Stromal cell of bone marrow (primary cell): ENCODE results near the gene ATXN1.

Source experiments
- DNase-seq: peaks from one replicate; pipeline ENCODE4 v3.0.0-alpha.2; 2012; ENCODE audit warnings: low read depth

ATXN1 gene

GRCh38 chr6:16783509-16783908, 22.2 kb upstream of the ATXN1 start:
- no peak for DNase-seq

GRCh38 chr6:16782278-16782677, 21.0 kb upstream of the ATXN1 start:
- DNase-seq, result no peak

GRCh38 chr6:16781348-16782169, 20.3 kb upstream of the ATXN1 start:
- DNase-seq, result no peak

DNA sequence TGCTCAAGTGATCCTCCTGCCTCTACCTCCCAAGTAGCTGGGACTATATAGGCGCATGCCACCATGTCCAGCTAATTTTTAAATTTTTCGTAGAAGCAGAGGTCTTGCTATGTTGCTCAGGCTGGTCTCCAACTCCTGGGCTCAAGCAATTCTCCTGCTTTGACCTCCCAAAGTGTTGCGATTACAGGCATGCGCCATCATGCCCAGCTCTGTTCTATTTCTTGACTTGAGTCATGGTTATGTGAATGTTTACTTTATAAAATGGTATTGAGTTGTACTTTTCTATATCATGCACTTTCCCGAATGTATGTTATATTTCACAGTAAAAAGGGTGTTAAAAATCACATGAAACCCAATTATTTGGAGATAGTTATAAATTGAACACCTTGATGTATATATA, 17.3 kb upstream of the ATXN1 start:
- DNase-seq, result no peak

GRCh38 chr6:16777794-16778193, 16.5 kb upstream of the ATXN1 start:
- DNase-seq, result no peak

- DNase-seq, result no peak
These were observed 15.2 kb upstream of the ATXN1 start for GRCh38 chr6:16776394-16777017.

GRCh38 chr6:16774437-16774836, 13.2 kb upstream of the ATXN1 start:
- DNase-seq, result no peak

DNA sequence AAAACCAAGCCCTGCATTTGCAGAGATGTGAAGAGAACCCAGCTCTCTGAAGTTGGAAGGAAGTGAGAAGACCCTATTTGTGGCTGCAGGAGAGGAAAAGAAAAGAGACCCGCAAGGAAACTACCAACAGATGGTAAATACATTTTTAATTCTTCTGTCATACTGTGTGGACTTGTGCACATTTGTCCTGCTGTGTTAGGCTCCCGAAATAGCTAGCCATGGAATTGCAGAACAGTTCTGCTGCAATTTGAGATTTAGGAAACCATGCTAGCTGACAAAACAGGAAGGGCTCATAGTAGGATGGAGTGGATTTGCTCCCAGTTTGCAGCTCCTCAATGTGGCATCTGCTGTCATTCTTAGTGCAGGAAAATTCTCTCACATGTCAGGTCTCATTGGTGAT, 12.1 kb upstream of the ATXN1 start:
- no peak for DNase-seq

GRCh38 chr6:16770701-16771569, 9.7 kb upstream of the ATXN1 start:
- no peak for DNase-seq

DNA sequence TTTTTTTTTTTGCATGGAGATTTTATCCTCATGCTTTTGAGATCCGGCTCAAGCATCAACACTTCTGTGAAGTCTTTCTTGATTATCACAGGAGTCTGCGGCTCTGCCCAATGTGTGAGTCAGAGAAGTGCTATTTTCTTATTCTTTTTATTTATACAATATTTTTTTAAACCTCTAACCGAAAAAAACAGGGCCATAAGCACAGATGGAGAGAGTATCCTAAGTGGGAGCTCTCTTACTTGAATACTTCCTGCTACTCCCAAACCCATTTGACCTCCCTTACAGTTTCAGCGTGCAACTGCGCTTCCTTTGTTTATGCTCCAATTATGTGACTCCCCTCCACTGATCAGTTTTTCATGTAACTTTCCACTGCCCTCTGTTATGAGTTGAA, 8.7 kb upstream of the ATXN1 start:
- peak; percentile 49 for DNase-seq

DNA sequence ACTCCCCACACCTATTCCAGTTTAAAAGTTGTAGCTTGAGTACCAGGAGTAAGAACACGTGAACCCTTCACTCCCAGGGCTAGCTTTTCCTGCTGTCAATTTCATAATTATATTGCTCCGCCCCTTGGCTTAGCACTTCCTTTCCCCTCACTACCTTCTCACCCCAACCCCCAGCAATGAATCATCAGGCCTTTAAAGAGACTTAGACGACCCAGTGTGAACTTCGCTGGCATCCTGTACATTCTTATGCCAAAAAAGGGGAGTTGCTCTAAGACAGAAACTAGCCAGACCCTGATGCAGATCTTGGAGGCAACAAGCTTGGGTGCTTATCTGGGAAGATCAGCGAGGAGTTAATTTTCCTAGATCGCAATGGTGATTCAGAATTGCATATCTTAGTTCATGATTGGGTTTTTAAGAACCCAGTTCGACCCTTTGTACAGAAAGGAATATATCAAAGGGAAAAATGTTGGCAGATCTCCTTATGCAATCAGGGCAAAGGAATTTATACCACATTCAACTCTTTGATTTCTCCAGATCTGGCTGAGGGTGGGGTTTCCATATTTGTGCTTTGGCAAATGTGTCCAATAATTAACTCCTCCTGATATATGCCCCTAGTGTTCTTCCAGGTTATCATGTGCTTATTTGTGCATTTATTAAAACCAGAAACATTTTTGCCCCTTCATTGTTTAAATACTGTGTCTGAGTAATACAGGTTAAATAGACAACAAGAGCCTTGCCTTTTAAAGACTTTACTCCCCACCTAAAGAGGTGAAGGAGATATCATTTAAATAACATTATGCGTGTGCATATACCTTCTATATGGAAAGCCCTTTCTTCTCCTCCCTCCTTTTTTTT, 8.1 kb upstream of the ATXN1 start:
- no peak for DNase-seq

DNA sequence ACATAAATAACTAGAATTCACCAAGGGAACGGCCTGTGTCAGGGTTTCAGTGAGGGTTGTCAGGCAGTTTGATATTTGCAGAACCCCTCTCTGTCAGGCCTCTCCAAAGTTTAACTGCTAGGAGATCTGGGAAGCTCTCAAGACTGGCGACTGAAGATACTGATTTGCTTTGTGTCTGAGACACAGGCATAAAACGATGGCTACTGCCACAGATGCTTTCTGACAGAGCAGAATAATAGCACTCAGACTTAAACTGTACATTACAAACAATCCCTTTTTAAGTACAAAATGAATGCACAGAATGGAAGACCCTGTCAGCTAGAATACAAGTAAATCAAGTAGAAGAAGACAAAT, 7.2 kb upstream of the ATXN1 start:
- DNase-seq, result no peak

DNA sequence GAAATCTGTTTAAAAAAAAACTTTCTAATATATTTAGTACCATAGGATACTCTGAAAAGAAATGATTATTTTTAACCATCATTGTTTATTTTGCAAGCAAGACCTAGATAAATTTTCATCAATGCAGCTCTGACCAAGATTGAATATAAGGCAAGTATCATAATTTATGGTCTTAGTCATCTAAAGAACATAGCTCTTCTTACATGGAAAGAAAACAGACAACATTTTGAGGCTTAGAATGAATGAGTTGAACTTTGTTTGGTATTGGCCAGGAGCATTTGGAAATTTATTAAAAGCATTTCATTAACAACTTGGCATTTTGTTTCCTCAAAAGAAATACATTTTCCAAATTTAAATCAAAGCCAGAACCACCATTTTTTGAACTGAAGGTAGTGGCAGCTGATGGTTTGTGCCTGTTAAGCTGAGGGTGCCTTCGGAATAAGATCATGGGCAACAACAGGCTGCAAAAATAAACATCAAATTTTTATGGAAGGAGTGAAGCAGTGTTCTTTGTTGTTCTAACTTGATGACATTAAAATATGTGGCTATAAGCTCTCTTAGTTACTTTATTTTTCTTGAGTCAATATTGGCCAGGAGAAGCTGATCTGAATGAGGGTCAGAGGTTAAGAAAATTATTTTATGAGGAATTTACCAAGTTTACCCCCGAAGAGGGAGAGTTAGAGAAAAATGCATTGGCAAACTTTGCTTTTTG, 6.7 kb upstream of the ATXN1 start:
- DNase-seq, result no peak

GRCh38 chr6:16766836-16767745, 5.8 kb upstream of the ATXN1 start:
- no peak for DNase-seq

DNA sequence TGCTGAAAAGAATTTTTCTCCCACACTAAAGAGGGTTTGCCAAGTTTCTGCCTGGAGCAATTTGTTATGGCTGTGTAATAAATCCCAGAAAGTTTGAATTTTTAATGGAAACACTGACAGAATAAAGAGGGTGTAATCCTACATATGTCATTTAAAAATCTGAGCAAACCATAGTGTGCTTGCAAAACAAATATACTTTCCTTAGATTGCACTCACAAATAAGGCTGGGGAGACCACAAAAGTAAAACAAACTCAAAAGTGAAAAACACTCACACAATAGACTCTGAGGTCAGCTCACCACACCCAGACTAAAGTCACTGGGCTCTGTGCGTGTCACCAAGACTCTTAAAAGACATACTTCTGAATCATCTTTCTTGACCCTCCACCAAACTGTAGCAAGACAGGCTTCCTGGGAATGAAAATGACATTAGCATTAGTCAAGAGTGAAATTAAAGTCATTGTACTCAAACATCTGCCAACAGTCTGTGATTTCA, 4.8 kb upstream of the ATXN1 start:
- peak; percentile 84 for DNase-seq

GRCh38 chr6:16765235-16765634, 4.0 kb upstream of the ATXN1 start:
- DNase-seq, result no peak

DNA sequence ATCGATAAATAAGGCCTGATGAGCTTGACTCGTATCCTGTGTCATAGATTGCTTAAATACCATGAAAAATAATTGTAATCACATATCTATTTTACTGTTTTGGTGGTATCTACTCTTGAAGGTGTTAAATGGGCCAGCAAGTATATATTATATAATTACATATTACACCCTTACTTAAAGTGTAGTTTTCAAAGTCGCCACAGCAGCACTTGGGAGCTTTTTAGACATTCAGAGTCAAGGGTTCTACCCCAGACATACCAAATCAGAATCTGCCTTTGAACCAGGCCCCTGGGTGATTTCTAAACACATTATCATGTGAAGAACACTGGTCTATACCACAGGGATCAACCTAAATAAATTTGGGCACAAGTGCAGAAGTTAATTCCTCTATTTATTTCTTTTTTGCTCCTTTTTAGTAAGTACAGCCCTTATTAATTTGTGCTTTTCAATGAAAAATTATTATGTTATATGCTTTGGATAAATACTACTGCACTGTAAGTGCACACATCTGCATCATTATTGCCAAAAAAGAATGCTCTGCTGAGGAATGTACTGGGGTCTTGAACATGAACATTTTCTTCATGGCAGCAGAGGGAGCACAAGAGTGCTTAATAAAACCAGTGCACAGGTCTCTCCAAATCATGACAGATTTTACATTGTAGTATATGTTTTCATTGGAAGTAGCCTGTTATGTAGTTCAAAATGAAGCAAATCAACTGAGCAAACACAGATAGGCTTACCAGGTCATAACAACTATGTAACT, 3.1 kb upstream of the ATXN1 start:
- no peak for DNase-seq

DNA sequence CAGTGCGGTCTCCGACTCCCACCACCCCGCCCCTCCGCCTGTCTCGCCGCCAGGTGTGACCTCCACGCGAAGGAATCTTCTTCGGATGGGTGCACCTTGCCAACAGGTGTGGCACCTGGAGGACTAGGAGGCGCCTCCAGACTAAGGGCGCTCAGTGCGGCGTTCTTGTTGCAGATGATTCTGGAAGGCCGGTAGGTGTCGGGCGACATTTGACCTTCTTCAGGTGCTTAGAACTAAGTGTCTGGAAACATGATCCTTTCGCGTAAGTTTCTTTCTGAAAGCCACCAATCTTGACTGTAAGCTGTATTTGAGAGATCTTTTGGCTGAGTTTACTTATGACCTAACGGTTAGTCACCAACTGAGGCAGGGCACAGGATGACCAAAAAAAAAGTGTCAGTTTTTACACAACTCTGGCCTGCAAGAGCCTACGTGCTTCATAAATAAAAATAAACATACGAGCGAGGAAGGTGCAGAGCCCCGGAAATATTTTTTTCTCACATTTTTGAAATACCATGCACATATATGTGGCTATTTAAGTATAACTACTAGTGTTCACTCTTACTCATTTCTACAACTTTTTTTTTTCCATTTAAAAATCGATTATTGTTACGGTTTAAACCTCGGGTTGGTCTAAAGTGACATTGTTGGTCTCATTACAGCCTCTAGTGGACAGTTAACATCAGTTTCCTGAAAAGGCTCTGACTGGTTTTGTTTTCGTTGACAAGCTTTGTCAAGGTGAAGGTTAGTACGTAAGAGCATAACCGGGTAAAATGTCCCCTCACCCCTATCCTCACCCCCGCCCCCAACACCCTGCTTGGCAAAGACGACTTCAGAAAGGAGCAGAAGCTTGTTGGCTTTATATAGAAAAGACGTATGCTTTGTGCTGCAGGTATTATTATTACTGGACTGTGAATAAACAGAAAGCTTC, 1.6 kb upstream of the ATXN1 start:
- peak; percentile 90 for DNase-seq
